Lung (tissue), 12 donors: Measurements from ENCODE around the gene OR14C36. TPM values are rescaled to one million over a fixed set of nuclear protein-coding genes. Genes with fewer than 3 reads are reported as not detected.

Experiments used
- ATAC-seq: fragments of 200-7000 bp; cut with Tn5 transposase; one replicate; pipeline ENCODE4 v1.9.1; 2020; ENCODE audit warnings: moderate number of reproducible peaks; ENCODE audit not compliant: insufficient read depth, low FRiP score
- DNase-seq, 3 donors: peaks; one replicate each; pipeline ENCODE4 v3.0.0-alpha.2; 2013 to 2017
- H3K27ac ChIP-seq, 2 donors: one replicate each; pipeline ENCODE4 v1.5.1; 2013; ENCODE audit warnings: mild to moderate bottlenecking in 2 of 2, moderate library complexity in 2 of 2, control low read depth in 1 of 2, inconsistent platforms in 1 of 2, low read depth in 1 of 2, low read length in 1 of 2
- H3K27me3 ChIP-seq, 3 donors: one replicate each; pipeline ENCODE4 v1.5.1; 2013; ENCODE audit warnings: low read length in 2 of 3; ENCODE audit not compliant: control insufficient read depth in 3 of 3, insufficient read depth in 3 of 3
- H3K36me3 ChIP-seq, 4 donors: one replicate each; pipeline ENCODE4 v1.5.1; 2013; ENCODE audit warnings: low read length in 4 of 4, mild to moderate bottlenecking in 1 of 4, moderate library complexity in 1 of 4; ENCODE audit not compliant: control insufficient read depth in 4 of 4, insufficient read depth in 4 of 4
- H3K4me1 ChIP-seq, 5 donors: one replicate each; pipeline ENCODE4 v1.5.1; 2013; ENCODE audit warnings: low read length in 5 of 5, mild to moderate bottlenecking in 2 of 5, moderate library complexity in 1 of 5; ENCODE audit not compliant: control insufficient read depth in 5 of 5, insufficient read depth in 5 of 5
- H3K4me3 ChIP-seq: one replicate; pipeline ENCODE4 v1.5.1; 2013; ENCODE audit warnings: mild to moderate bottlenecking, control low read depth, moderate library complexity
- H3K9ac ChIP-seq, 2 donors: one replicate each; pipeline ENCODE4 v1.5.1; 2013; ENCODE audit warnings: low read length in 2 of 2, control low read depth in 1 of 2; ENCODE audit not compliant: insufficient read depth in 1 of 2
- H3K9me3 ChIP-seq, 4 donors: one replicate each; pipeline ENCODE4 v1.5.1; 2013; ENCODE audit warnings: low read length in 3 of 4, mild to moderate bottlenecking in 1 of 4, moderate library complexity in 1 of 4; ENCODE audit not compliant: control insufficient read depth in 4 of 4, insufficient read depth in 3 of 4
- CTCF ChIP-seq: IDR thresholded peaks from 2 replicates; pipeline ENCODE4 v1.5.1; 2012; ENCODE audit warnings: mild to moderate bottlenecking; ENCODE audit errors: control extremely low read depth, extremely low read depth
- WGBS, 2 donors: extraction: QIAGEN DNeasy Blood & Tissue Kit; methylation state at CpG; one replicate each; pipeline ENCODE4 v1.1.7; 2013; 5-methylcytosine and 5-hydroxymethylcytosine counted together
- polyA plus RNA-seq, 2 donors: library from polyadenylated mRNA; stranded (reverse); fragments of 200-250 nt; gene quantifications; one replicate each; pipeline ENCODE4 v1.2.1, GENCODE V29; 2013
- total RNA-seq, 2 donors: library from RNA; depleted of rRNA in 1 of 2; stranded (reverse); fragments of >200 nt in 1 of 2; gene quantifications; one replicate each; pipeline ENCODE4 v1.2.1, GENCODE V29; 2014 to 2021
- donor health status: control.
- donor health status: control.
- donor health status: Bipolar disorder and iron deficiency.
- donor health status: healthy.
- donor health status: DM: yes; HTN: yes; CAD: no.

OR14C36 gene
- total and polyA plus RNA-seq, 4 donors: not detected

GRCh38 chr1:248361121-248361715 lies 12.6 kb downstream of the OR14C36 start, which contains the start of gene OR2T4:
Gene OR2T4, plus strand, starts transcription at chr1:248361665. Its CDS starts 0 bp downstream, at chr1:248361665.
- Histone ChIP-seq H3K36me3 (no peaks in the 10 kb centered on the region), H3K9ac (no peak within 1 kb of the TSS), H3K27ac (no peak within 1 kb of the TSS), H3K9me3 (peaks cover 0 to 9% (median under 1%) of the 10 kb centered on the region in 4 donors), H3K4me3 (no peak within 1 kb of the TSS), H3K27me3 (no peaks in the 10 kb centered on the region), H3K4me1 (no peaks in the 10 kb centered on the region)
- ATAC-seq (no peak), DNase-seq (no peak)
- WGBS, 2 donors: 51 to 55% methylated on average over 3 of the region's 3 CpGs
- no peak for TF ChIP-seq CTCF

GRCh38 chr1:248366609-248367008 lies 18.0 kb downstream of the OR14C36 start:
- H3K9ac ChIP-seq: no peak overlapping the region
- H3K27me3 ChIP-seq: no peaks in the 10 kb centered on the region
- no peak overlapping the region for H3K27ac ChIP-seq
- DNase-seq (no peak), ATAC-seq (no peak)
- no peak for TF ChIP-seq CTCF
- peaks cover 0 to 12% (median 4%) of the 10 kb centered on the region in 4 donors for H3K9me3 ChIP-seq
- no peak overlapping the region for H3K4me3 ChIP-seq
- no peaks in the 10 kb centered on the region for H3K36me3 ChIP-seq
- H3K4me1 ChIP-seq: no peaks in the 10 kb centered on the region

- ATAC-seq (no peak), DNase-seq (no peak)
- no peaks in the 10 kb centered on the region for H3K36me3 ChIP-seq
- TF ChIP-seq CTCF: no peak
- H3K4me1 ChIP-seq: no peaks in the 10 kb centered on the region
- no peak overlapping the region for H3K27ac ChIP-seq
- no peak overlapping the region for H3K4me3 ChIP-seq
- 44 to 61% methylated on average over 5 of the region's 5 CpGs for WGBS, 2 donors
- no peaks in the 10 kb centered on the region for H3K27me3 ChIP-seq
- no peak overlapping the region for H3K9ac ChIP-seq
- peaks cover 0 to 19% (median 4%) of the 10 kb centered on the region in 4 donors for H3K9me3 ChIP-seq
These were observed 23.8 kb downstream of the OR14C36 start for GRCh38 chr1:248372394-248372793.

GRCh38 chr1:248373761-248374160 lies 25.2 kb downstream of the OR14C36 start:
- DNase-seq (no peak), ATAC-seq (no peak)
- Histone ChIP-seq H3K4me3 (no peak overlapping the region), H3K27me3 (no peaks in the 10 kb centered on the region), H3K27ac (no peak overlapping the region), H3K9me3 (peaks cover 0 to 17% (median 4%) of the 10 kb centered on the region in 4 donors), H3K9ac (no peak overlapping the region), H3K4me1 (no peaks in the 10 kb centered on the region), H3K36me3 (no peaks in the 10 kb centered on the region)
- WGBS, 2 donors: 74 to 86% methylated on average over 4 of the region's 4 CpGs
- no peak for TF ChIP-seq CTCF
